ENCODE results near the gene ABHD5.

ABHD5 gene

DNA sequence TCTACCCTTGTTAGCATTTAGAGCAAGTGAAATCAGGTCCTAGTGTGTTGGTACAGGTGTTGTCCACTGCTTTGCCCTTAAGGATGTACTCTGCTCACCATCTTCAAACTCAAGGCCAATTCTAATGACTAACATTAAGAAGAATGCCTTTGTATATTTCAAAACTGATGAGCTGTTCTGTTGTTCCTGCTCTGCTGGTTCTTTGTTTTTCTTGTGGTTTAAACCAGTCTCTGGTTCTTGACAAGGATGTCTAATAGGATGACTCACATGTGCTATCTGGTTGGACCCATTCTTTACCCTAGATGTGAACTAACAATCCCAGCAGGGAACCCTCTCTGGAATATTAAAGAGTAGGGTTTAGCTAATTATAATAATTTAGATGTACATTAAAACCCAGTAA lies 17.3 kb downstream of the ABHD5 start:
- Mint-ChIP-seq H3K4me3 (no peak overlapping the region), H3K4me1 (ENCODE audit: low read depth in 2 of 2) (no peaks in the 10 kb centered on the region), H3K27ac (no peak overlapping the region), H3K36me3 (ENCODE audit: insufficient read depth) (peaks cover 18% of the 10 kb centered on the region), H3K27me3 (no peaks in the 10 kb centered on the region), H3K9me3 (no peaks in the 10 kb centered on the region)
- DNase-seq, result no peak
- ATAC-seq (replicated peaks), result no peak

DNA sequence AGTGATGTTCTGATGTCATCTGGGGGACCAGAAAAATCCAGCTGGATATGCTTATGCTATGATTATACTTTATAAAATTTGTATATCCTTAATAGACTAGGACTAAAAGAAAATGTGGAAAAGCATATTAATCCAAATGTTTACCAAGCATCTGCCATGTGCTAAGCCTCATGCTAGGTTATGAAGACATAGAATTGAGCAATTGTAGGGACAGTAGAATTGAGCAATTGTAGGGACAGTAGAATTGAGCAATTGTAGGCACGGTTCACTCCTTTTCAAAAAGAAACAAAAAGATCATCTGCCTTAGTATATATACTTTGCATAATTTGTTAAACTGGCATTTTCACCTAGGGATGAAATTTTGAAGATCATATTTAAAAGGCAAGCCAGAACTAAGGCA lies 18.3 kb downstream of the ABHD5 start:
- H3K9me3 Mint-ChIP-seq, result no peaks in the 10 kb centered on the region
- no peak overlapping the region for H3K4me3 Mint-ChIP-seq
- no peak overlapping the region for H3K27ac Mint-ChIP-seq
- DNase-seq (no peak), ATAC-seq (replicated peaks) (no peak)
- H3K4me1 Mint-ChIP-seq (ENCODE audit: low read depth in 2 of 2), result no peaks in the 10 kb centered on the region
- H3K27me3 Mint-ChIP-seq, result no peaks in the 10 kb centered on the region
- H3K36me3 Mint-ChIP-seq (ENCODE audit: insufficient read depth), result peaks cover 21% of the 10 kb centered on the region

DNA sequence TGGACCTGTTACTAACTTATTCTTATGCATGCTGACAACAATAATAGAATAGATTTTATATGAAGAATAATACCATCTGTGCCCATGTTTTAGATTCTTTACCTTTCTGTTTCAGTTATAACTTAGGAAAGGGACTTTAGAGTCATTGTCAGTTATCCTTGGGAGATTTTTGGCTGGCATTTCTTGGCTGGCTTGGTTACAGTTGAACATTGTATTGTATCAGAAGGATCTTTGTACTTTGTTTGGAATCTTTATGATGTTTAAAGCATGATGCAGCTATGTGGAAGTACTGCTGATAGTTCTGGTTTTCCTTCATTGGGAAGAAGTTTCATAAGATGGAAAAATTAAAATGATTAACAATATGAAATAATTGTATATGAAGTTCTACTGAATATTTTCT lies 19.9 kb downstream of the ABHD5 start:
- Mint-ChIP-seq H3K9me3 (no peaks in the 10 kb centered on the region), H3K4me3 (no peak overlapping the region), H3K27ac (no peak overlapping the region), H3K4me1 (ENCODE audit: low read depth in 2 of 2) (no peaks in the 10 kb centered on the region), H3K36me3 (ENCODE audit: insufficient read depth) (peaks cover 17% of the 10 kb centered on the region), H3K27me3 (no peaks in the 10 kb centered on the region)
- ATAC-seq (replicated peaks) (no peak), DNase-seq (no peak)

GRCh38 chr3:43718296-43718695 lies 27.6 kb downstream of the ABHD5 start:
- DNase-seq (no peak), ATAC-seq (replicated peaks) (no peak)
- Mint-ChIP-seq H3K27ac (no peak overlapping the region), H3K4me3 (no peak overlapping the region), H3K4me1 (ENCODE audit: low read depth in 2 of 2) (no peaks in the 10 kb centered on the region), H3K36me3 (ENCODE audit: insufficient read depth) (peaks cover 19% of the 10 kb centered on the region), H3K9me3 (no peaks in the 10 kb centered on the region), H3K27me3 (no peaks in the 10 kb centered on the region)

DNA sequence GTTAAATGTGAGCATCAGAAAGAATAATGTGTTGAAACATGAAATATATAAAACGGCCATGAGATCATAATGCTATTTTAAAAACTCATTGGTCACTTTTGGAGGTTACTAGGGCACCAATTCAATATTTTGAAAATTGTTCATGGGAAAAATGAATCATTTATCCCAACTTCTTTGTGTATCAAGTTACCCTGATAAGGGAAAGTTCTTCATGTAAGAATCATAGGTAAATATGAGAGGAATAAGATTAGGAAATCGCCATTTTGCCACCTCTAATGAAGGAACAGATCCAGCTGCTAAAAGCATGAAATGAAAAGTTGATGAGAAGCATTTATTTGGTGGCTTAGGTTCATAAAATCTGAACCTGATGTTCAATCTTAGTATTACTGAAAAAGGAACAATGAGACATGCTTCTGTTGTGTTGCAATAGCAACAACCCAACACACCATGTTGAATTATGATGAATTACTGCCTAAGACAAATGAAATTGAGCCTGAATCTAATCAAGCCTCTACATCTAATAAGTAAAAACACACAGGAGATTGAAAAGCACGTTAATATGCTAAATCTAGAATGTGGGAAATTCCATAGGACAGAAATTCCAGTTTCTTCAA lies 32.5 kb downstream of the ABHD5 start:
- DNase-seq, result no peak

DNA sequence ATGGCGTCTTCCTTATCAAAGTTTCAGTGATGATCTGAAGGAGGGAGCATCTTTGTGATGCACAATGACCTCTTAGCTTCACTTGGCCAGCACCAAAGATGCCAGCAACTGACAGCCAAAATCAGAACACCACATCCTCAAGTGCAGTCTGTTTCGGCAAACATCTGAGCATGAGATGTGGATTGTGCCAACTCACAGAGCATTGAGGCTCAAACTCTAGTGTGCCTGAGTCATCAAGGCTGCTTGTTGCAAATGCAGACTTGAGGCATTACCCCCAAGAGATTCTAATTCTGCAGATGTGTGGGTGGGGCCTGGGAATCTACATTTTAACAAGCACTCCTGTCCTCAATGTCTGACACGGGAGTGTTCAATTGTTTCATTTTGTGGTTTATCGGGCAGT lies 35.8 kb downstream of the ABHD5 start:
- DNase-seq (no peak), ATAC-seq (replicated peaks) (no peak)
- no peak overlapping the region for H3K27ac Mint-ChIP-seq
- no peaks in the 10 kb centered on the region for H3K27me3 Mint-ChIP-seq
- H3K36me3 Mint-ChIP-seq (ENCODE audit: insufficient read depth), result peaks cover 6% of the 10 kb centered on the region
- no peaks in the 10 kb centered on the region for H3K9me3 Mint-ChIP-seq
- H3K4me3 Mint-ChIP-seq, result no peak overlapping the region
- no peaks in the 10 kb centered on the region for H3K4me1 Mint-ChIP-seq (ENCODE audit: low read depth in 2 of 2)

More for the DNA sequence above, 32.5 kb downstream of the ABHD5 start:
- Mint-ChIP-seq H3K9me3 (no peaks in the 10 kb centered on the region), H3K36me3 (ENCODE audit: insufficient read depth) (peaks cover 10% of the 10 kb centered on the region), H3K27me3 (no peaks in the 10 kb centered on the region), H3K4me1 (ENCODE audit: low read depth in 2 of 2) (no peaks in the 10 kb centered on the region), H3K4me3 (no peak overlapping the region), H3K27ac (no peak overlapping the region)
- no peak for ATAC-seq (replicated peaks)

GRCh38 chr3:43727930-43728329 lies 37.2 kb downstream of the ABHD5 start:
- Mint-ChIP-seq H3K27ac (no peak overlapping the region), H3K9me3 (no peaks in the 10 kb centered on the region), H3K4me1 (ENCODE audit: low read depth in 2 of 2) (no peaks in the 10 kb centered on the region), H3K4me3 (no peak overlapping the region), H3K36me3 (ENCODE audit: insufficient read depth) (peaks cover 6% of the 10 kb centered on the region), H3K27me3 (no peaks in the 10 kb centered on the region)
- no peak for ATAC-seq (replicated peaks)
- no peak for DNase-seq

- ATAC-seq (replicated peaks), result no peak
- peaks cover 6% of the 10 kb centered on the region for H3K36me3 Mint-ChIP-seq (ENCODE audit: insufficient read depth)
- no peak for DNase-seq
- H3K9me3 Mint-ChIP-seq, result no peaks in the 10 kb centered on the region
- no peaks in the 10 kb centered on the region for H3K4me1 Mint-ChIP-seq (ENCODE audit: low read depth in 2 of 2)
- no peak overlapping the region for H3K4me3 Mint-ChIP-seq
- no peaks in the 10 kb centered on the region for H3K27me3 Mint-ChIP-seq
- H3K27ac Mint-ChIP-seq, result no peak overlapping the region
Observed at GRCh38 chr3:43728476-43728875, 37.7 kb downstream of the ABHD5 start.

GRCh38 chr3:43728947-43729346 lies 38.2 kb downstream of the ABHD5 start:
- ATAC-seq (replicated peaks), result no peak
- Mint-ChIP-seq H3K4me1 (ENCODE audit: low read depth in 2 of 2) (no peaks in the 10 kb centered on the region), H3K4me3 (no peak overlapping the region), H3K9me3 (no peaks in the 10 kb centered on the region), H3K36me3 (ENCODE audit: insufficient read depth) (peaks cover 6% of the 10 kb centered on the region), H3K27ac (no peak overlapping the region), H3K27me3 (no peaks in the 10 kb centered on the region)
- DNase-seq, result no peak

DNA sequence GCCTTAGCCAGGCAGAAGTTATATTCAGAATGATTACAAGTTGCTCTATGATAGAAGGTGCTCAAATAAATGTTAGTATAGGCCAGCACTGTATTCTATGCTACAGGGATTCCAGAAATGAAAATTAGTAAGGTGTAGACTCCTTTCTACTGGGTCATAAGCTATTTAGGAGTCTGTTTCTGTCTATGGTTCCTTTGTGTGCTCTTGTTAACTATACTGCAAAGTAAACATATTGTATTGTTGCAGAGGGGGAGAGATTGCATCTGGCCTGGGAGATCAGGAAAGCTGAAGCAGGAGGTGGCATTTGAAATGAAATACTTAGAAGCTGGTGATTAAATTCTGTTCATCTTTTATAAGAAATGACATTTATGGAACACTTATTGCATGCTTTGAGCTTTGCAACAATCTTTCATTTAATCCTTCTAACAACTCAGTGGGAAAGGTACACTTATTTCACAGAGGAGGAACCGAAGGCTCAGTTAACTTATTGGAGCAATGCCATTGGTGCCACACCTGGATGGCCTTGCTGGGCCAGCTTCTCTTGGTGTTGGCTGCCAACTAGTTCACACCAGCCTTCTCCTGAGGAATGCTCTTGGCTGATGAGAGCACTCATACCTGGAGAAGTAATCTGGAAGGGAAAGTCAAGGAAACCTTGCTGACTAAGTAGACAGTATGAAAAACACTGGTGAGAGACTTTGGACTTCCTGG lies 39.1 kb downstream of the ABHD5 start:
- peaks cover 4% of the 10 kb centered on the region for H3K36me3 Mint-ChIP-seq (ENCODE audit: insufficient read depth)
- no peaks in the 10 kb centered on the region for H3K9me3 Mint-ChIP-seq
- H3K27me3 Mint-ChIP-seq, result no peaks in the 10 kb centered on the region
- H3K4me1 Mint-ChIP-seq (ENCODE audit: low read depth in 2 of 2), result no peaks in the 10 kb centered on the region
- H3K27ac Mint-ChIP-seq, result no peak overlapping the region
- H3K4me3 Mint-ChIP-seq, result no peak overlapping the region
- DNase-seq (no peak), ATAC-seq (replicated peaks) (no peak)

DNA sequence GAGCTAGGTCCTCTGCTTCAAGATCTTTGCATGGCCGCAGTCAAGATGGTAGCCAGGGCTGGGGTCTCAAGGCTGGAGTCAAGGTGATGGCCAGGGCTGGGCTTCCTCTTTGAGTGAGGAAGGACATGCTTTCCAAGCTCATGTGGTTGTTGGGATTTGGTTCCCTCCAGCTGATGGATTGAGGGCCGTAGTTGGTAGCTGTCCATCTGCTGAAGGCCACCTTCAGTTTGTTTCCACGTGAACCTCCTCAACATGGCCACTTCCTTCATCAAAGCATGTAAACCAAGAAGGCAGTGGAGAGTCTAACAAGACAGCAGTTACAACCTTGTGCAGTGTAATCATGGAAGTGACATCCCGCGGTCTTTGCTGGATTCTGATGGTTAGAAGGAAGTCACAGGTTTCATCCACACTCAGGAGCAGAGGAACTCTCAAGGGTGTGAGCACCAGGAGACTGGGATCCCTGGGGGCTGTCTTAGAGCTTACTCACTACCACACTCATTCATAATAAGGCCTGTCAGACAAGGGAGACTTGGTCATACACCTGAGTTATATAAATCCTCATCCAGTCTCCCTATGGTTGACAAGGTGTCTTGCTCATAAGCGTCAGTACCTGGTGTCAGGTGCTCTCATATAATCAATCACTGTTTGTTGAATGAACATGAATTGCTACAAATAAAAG lies 42.1 kb downstream of the ABHD5 start:
- ATAC-seq (replicated peaks), result no peak
- Mint-ChIP-seq H3K27ac (no peak overlapping the region), H3K36me3 (ENCODE audit: insufficient read depth) (peaks cover 2% of the 10 kb centered on the region), H3K4me3 (no peak overlapping the region), H3K27me3 (no peaks in the 10 kb centered on the region), H3K9me3 (no peaks in the 10 kb centered on the region), H3K4me1 (ENCODE audit: low read depth in 2 of 2) (no peaks in the 10 kb centered on the region)
- DNase-seq, result no peak

DNA sequence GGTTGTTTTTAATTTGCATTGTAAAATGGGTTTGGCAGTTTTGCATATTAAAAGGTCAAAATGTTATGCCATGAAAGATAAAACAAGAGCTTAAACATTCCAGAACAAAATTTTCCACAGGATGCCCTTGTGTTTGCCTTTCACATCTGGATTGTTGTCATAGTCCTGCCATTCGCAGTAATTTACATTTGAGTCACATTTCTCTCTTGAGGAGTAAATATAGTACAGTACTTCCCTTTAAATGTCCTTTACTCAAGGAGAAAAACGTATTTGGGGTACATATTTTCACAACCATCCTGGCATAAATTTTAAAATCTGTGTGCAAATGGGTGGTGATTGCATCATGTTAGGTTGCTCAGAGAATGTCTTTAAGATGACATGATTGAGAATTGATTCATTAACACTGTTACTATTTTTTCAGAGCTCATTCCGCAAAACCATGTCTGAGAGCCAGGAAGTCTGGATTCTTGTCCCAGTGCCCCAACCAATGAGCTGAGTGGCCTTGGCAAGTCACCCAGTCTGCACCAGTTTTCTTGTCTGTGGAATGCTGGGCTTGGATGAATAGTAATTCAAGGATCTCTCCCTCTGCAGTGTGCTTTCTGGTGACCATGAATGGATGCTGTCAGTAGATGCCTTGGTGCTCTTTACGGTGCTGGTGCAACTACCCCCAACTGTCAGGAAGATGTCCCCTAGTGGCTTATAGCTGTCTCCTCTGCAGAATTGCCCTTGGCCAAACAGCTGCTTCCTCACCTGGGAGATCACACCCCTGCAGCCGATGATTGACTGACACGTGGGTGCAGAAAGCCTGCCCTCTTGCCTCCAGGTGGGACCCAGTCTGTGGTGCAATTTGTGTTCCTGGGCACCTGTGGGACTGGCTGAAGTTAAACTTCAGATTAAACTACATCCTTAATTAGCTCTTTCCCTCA lies 43.0 kb downstream of the ABHD5 start:
- H3K4me3 Mint-ChIP-seq, result no peak overlapping the region
- ATAC-seq (replicated peaks), result no peak
- no peak overlapping the region for H3K27ac Mint-ChIP-seq
- no peaks in the 10 kb centered on the region for H3K9me3 Mint-ChIP-seq
- no peak for DNase-seq
- peaks cover 2% of the 10 kb centered on the region for H3K36me3 Mint-ChIP-seq (ENCODE audit: insufficient read depth)
- H3K4me1 Mint-ChIP-seq (ENCODE audit: low read depth in 2 of 2), result no peaks in the 10 kb centered on the region
- H3K27me3 Mint-ChIP-seq, result no peaks in the 10 kb centered on the region

GRCh38 chr3:43734685-43735084 lies 43.9 kb downstream of the ABHD5 start:
- no peak for ATAC-seq (replicated peaks)
- Mint-ChIP-seq H3K27ac (no peak overlapping the region), H3K4me3 (no peak overlapping the region), H3K4me1 (ENCODE audit: low read depth in 2 of 2) (no peaks in the 10 kb centered on the region), H3K36me3 (ENCODE audit: insufficient read depth) (peaks cover 2% of the 10 kb centered on the region), H3K27me3 (no peaks in the 10 kb centered on the region), H3K9me3 (no peaks in the 10 kb centered on the region)
- no peak for DNase-seq

All from effector memory CD8-positive, alpha-beta T cell (primary cell).